Prostate gland (tissue), 2 donors: ENCODE measurements around the gene MRPL11.

ENCODE experiments used
- CTCF ChIP-seq, 4 experiments: fragments of 200-600 bp in 2 of 4; fragments of 450-650 bp in 2 of 4; sonication (generic) in 2 of 4; IDR thresholded peaks; 1 replicate in 3 of 4; 2 replicates in 1 of 4; pipeline ENCODE4 v1.5.1; 2016 to 2019; ENCODE audit warnings: antibody characterized with exemption in 4 of 4, mild to moderate bottlenecking in 2 of 4, moderate library complexity in 2 of 4
- POLR2A ChIP-seq: fragments of 450-650 bp; IDR thresholded peaks from one replicate; pipeline ENCODE4 v1.6.1; 2016; ENCODE audit warnings: antibody characterized with exemption, mild to moderate bottlenecking

GRCh38 chr11:66468691-66469090, 30.0 kb upstream of the MRPL11 start:
- TF ChIP-seq CTCF (IDR thresholded peaks at IDR 0.05) = no peak
- no peak for TF ChIP-seq POLR2A
